ENCODE data around the gene L3MBTL3.

L3MBTL3 gene

GRCh38 chr6:130076512-130076911, 58.1 kb downstream of the L3MBTL3 start:
- no peak for ATAC-seq
- TF ChIP-seq PPARA (CRISPR knock-in tag; IDR thresholded peaks at IDR 0.05; ENCODE audit: borderline replicate concordance) (no peak), ZNF70 (CRISPR knock-in tag; IDR thresholded peaks at IDR 0.05) (no peak), GLIS3 (CRISPR knock-in tag; IDR thresholded peaks at IDR 0.05) (no peak), ZNF8 (CRISPR knock-in tag; IDR thresholded peaks at IDR 0.05) (no peak)

- ATAC-seq: no peak
- TF ChIP-seq PATZ1 (CRISPR knock-in tag; IDR thresholded peaks at IDR 0.05; ENCODE audit: borderline replicate concordance): no peak
Measured at GRCh38 chr6:130090796-130091195, 72.4 kb downstream of the L3MBTL3 start.

DNA sequence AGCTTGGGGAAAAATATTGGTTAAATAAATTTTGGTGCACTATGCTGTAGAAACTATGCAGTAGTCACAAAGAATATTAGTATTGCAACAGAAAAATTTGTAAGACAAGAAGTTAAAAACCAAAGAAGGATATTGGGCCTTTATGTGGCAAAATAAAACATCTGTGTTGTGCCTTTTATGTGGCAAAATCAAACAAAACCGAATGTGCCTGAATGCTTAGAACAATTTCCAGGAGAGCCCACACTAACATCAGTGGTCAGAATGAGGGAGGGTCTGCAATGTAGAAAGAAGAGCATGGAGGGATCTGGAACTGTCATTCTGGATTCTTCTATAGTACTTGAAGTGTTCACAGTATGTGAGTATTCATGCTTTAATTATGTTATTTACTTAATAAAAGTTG, 75.2 kb downstream of the L3MBTL3 start:
- no peak for TF ChIP-seq TCF4 (CRISPR knock-in tag; IDR thresholded peaks at IDR 0.05; ENCODE audit: borderline replicate concordance)
- no peak for TF ChIP-seq TOX (CRISPR knock-in tag; IDR thresholded peaks at IDR 0.05; ENCODE audit: borderline replicate concordance)
- TF ChIP-seq ZFP3 (CRISPR knock-in tag; IDR thresholded peaks at IDR 0.05): no peak
- TF ChIP-seq SNAI2 (CRISPR knock-in tag; IDR thresholded peaks at IDR 0.05): no peak
- no peak for TF ChIP-seq BACH2 (CRISPR knock-in tag; IDR thresholded peaks at IDR 0.05; ENCODE audit: borderline replicate concordance)
- no peak for TF ChIP-seq TSHZ2 (CRISPR knock-in tag; IDR thresholded peaks at IDR 0.05)
- TF ChIP-seq ZNF8 (CRISPR knock-in tag; IDR thresholded peaks at IDR 0.05): no peak
- no peak for TF ChIP-seq CSRNP3 (CRISPR knock-in tag; IDR thresholded peaks at IDR 0.05)
- no peak for TF ChIP-seq GLIS3 (CRISPR knock-in tag; IDR thresholded peaks at IDR 0.05)
- no peak for TF ChIP-seq PPARA (CRISPR knock-in tag; IDR thresholded peaks at IDR 0.05; ENCODE audit: borderline replicate concordance)
- TF ChIP-seq ESRRG (CRISPR knock-in tag; IDR thresholded peaks at IDR 0.05): no peak
- TF ChIP-seq OSR1 (CRISPR knock-in tag; IDR thresholded peaks at IDR 0.05): no peak
- TF ChIP-seq, protein P1, sequence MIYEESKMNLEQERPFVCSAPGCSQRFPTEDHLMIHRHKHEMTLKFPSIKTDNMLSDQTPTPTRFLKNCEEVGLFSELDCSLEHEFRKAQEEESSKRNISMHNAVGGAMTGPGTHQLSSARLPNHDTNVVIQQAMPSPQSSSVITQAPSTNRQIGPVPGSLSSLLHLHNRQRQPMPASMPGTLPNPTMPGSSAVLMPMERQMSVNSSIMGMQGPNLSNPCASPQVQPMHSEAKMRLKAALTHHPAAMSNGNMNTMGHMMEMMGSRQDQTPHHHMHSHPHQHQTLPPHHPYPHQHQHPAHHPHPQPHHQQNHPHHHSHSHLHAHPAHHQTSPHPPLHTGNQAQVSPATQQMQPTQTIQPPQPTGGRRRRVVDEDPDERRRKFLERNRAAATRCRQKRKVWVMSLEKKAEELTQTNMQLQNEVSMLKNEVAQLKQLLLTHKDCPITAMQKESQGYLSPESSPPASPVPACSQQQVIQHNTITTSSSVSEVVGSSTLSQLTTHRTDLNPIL (CRISPR knock-in tag; IDR thresholded peaks at IDR 0.05; ENCODE audit: low read depth): no peak
- ATAC-seq: no peak

GRCh38 chr6:130098317-130098716, 79.9 kb downstream of the L3MBTL3 start:
- ATAC-seq: no peak
- TF ChIP-seq ESRRG (CRISPR knock-in tag; IDR thresholded peaks at IDR 0.05) (no peak), BACH2 (CRISPR knock-in tag; IDR thresholded peaks at IDR 0.05; ENCODE audit: borderline replicate concordance) (no peak), PPARA (CRISPR knock-in tag; IDR thresholded peaks at IDR 0.05; ENCODE audit: borderline replicate concordance) (no peak), TSHZ2 (CRISPR knock-in tag; IDR thresholded peaks at IDR 0.05) (no peak), ZNF565 (CRISPR knock-in tag; conservative IDR thresholded peaks at IDR 0.05; ENCODE audit: low read depth) (no peak), SNAI2 (CRISPR knock-in tag; IDR thresholded peaks at IDR 0.05) (no peak), GLIS3 (CRISPR knock-in tag; IDR thresholded peaks at IDR 0.05) (no peak), PATZ1 (CRISPR knock-in tag; IDR thresholded peaks at IDR 0.05; ENCODE audit: borderline replicate concordance) (no peak), TOX (CRISPR knock-in tag; IDR thresholded peaks at IDR 0.05; ENCODE audit: borderline replicate concordance) (no peak), CSDC2 (CRISPR knock-in tag; IDR thresholded peaks at IDR 0.05) (no peak), ISL1 (CRISPR knock-in tag; IDR thresholded peaks at IDR 0.05) (no peak), ZNF8 (CRISPR knock-in tag; IDR thresholded peaks at IDR 0.05) (no peak)
- TF ChIP-seq, protein P1 (CRISPR knock-in tag; IDR thresholded peaks at IDR 0.05; ENCODE audit: low read depth): no peak
- TF ChIP-seq, protein P2, sequence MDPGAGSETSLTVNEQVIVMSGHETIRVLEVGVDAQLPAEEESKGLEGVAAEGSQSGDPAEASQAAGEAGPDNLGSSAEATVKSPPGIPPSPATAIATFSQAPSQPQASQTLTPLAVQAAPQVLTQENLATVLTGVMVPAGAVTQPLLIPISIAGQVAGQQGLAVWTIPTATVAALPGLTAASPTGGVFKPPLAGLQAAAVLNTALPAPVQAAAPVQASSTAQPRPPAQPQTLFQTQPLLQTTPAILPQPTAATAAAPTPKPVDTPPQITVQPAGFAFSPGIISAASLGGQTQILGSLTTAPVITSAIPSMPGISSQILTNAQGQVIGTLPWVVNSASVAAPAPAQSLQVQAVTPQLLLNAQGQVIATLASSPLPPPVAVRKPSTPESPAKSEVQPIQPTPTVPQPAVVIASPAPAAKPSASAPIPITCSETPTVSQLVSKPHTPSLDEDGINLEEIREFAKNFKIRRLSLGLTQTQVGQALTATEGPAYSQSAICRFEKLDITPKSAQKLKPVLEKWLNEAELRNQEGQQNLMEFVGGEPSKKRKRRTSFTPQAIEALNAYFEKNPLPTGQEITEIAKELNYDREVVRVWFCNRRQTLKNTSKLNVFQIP (CRISPR knock-in tag; IDR thresholded peaks at IDR 0.05; ENCODE audit: borderline replicate concordance, low read depth): no peak
